ENCODE results near the gene NEB.

DNA sequence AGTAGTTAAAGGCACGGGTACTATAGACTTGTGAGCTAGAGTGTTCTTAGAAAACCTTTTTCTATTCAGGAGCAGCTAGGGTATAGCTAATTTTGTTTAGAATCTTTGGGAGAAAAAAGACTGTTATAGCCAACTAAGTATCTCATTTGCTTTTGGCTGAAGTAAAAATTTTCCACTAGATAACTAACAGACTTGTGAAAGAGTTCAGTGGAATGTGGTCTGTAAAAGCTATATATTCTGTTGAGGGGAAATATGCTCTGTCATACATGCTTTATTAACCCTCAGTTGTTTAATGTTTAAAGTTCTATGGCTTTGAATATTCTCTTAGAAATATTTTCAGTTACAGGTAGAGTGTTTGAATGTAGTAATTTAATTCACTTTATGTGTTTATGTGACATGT, 274.9 kb downstream of the NEB start:
- TF ChIP-seq MXI1 (IDR thresholded peaks at IDR 0.05; ENCODE audit: borderline replicate concordance, low read depth, low read length) (no peak), RAD21 (IDR thresholded peaks at IDR 0.05; ENCODE audit: low read length) (no peak), POLR2A (IDR thresholded peaks at IDR 0.05; ENCODE audit: low read depth, low read length) (no peak), MAFK (IDR thresholded peaks at IDR 0.05; ENCODE audit: low read depth, low read length) (no peak), BHLHE40 (IDR thresholded peaks at IDR 0.05; ENCODE audit: low read depth, low read length) (no peak)
- TF ChIP-seq, protein P1, sequence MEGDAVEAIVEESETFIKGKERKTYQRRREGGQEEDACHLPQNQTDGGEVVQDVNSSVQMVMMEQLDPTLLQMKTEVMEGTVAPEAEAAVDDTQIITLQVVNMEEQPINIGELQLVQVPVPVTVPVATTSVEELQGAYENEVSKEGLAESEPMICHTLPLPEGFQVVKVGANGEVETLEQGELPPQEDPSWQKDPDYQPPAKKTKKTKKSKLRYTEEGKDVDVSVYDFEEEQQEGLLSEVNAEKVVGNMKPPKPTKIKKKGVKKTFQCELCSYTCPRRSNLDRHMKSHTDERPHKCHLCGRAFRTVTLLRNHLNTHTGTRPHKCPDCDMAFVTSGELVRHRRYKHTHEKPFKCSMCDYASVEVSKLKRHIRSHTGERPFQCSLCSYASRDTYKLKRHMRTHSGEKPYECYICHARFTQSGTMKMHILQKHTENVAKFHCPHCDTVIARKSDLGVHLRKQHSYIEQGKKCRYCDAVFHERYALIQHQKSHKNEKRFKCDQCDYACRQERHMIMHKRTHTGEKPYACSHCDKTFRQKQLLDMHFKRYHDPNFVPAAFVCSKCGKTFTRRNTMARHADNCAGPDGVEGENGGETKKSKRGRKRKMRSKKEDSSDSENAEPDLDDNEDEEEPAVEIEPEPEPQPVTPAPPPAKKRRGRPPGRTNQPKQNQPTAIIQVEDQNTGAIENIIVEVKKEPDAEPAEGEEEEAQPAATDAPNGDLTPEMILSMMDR (conservative IDR thresholded peaks at IDR 0.05; ENCODE audit: low read depth, low read length) = no peak
- TF ChIP-seq, protein P2, sequence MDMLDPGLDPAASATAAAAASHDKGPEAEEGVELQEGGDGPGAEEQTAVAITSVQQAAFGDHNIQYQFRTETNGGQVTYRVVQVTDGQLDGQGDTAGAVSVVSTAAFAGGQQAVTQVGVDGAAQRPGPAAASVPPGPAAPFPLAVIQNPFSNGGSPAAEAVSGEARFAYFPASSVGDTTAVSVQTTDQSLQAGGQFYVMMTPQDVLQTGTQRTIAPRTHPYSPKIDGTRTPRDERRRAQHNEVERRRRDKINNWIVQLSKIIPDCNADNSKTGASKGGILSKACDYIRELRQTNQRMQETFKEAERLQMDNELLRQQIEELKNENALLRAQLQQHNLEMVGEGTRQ (IDR thresholded peaks at IDR 0.05; ENCODE audit: low read depth, low read length) = no peak

All from IMR-90 (cell line).